ENCODE data around the gene PROSER2.
A peak's percentile ranks its signal among the peaks of the same experiment; 100 is the strongest.

The PROSER2 gene

DNA sequence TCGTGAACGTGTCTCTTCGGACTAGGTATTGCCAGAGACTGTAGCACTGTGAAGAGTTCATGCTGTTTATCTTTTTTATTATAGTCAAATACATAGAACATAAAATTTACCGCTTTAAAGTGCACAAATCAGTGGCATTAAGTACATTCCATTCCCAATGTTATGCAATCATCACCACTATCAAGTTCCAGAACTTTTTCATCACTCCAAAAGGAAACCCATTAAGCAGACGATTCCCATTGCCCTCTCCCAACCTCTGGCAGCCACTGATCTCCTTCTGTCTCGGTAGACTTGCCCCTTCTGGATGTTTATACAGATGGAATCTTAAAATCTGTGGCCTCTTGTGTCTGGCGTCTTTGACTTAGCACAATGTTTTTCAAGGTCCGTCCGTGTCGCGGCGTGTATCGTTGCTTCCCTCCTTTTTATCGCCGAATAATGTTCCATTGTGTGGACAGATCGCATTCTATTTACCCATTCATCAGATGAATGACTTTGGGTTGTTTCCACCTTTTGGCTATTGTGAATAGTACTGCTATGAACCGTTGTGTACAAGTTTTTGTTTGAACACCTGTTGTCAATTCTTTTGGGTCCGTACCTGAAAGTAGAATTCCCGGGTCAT, 2.7 kb downstream of the PROSER2 start:
- TF ChIP-seq, protein P1, sequence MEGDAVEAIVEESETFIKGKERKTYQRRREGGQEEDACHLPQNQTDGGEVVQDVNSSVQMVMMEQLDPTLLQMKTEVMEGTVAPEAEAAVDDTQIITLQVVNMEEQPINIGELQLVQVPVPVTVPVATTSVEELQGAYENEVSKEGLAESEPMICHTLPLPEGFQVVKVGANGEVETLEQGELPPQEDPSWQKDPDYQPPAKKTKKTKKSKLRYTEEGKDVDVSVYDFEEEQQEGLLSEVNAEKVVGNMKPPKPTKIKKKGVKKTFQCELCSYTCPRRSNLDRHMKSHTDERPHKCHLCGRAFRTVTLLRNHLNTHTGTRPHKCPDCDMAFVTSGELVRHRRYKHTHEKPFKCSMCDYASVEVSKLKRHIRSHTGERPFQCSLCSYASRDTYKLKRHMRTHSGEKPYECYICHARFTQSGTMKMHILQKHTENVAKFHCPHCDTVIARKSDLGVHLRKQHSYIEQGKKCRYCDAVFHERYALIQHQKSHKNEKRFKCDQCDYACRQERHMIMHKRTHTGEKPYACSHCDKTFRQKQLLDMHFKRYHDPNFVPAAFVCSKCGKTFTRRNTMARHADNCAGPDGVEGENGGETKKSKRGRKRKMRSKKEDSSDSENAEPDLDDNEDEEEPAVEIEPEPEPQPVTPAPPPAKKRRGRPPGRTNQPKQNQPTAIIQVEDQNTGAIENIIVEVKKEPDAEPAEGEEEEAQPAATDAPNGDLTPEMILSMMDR (conservative IDR thresholded peaks at IDR 0.05; ENCODE audit: low read depth, low read length), result no peak
- no peak overlapping the region for H3K4me3 ChIP-seq (ENCODE audit: low read depth, low read length)
- no peak for DNase-seq (ENCODE audit: low read depth)

DNA sequence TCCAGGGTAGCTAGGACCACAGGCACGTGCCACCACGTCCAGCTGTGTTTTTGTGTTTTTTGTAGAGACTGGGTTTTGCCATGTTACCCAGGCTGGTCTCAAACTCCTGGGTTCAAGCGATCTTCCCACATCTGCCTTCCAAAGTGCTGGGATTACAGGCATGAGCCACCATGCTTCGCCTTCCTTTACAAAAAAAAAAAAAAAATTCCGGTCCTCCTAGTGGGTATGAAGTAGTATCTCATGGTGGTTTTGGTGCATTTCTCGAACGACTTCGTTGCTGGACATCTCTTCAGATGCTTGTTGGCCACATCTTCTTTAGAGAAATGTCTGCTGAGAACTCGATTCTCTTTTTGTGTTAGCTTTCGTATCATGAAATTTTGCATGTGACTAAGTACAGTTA, 3.9 kb downstream of the PROSER2 start:
- DNase-seq (ENCODE audit: low read depth), result no peak
- H3K4me3 ChIP-seq (ENCODE audit: low read depth, low read length), result no peak overlapping the region
- TF ChIP-seq, protein P1 (conservative IDR thresholded peaks at IDR 0.05; ENCODE audit: low read depth, low read length), result no peak

DNA sequence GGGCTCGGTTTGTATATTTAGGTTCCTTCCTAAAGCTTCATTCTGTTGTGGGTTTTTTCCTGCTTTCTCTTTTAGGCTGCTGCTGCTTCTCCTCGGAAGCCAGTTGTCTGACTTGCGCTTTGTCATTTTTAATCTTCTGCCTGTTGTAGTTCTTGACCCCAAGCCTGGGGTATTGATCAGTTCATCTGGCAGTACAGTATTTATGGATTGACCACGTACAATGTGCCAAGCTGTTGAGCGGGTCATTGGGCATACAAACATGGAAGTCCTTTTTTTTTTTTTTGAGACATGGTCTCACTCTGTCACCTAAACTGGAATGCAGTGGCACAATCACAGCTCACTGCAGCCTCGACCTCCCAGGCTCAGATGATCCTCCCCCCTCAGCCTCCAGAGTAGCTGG, 4.3 kb downstream of the PROSER2 start:
- DNase-seq (ENCODE audit: low read depth), result no peak
- H3K4me3 ChIP-seq (ENCODE audit: low read depth, low read length), result no peak overlapping the region
- TF ChIP-seq, protein P1 (conservative IDR thresholded peaks at IDR 0.05; ENCODE audit: low read depth, low read length), result no peak

DNA sequence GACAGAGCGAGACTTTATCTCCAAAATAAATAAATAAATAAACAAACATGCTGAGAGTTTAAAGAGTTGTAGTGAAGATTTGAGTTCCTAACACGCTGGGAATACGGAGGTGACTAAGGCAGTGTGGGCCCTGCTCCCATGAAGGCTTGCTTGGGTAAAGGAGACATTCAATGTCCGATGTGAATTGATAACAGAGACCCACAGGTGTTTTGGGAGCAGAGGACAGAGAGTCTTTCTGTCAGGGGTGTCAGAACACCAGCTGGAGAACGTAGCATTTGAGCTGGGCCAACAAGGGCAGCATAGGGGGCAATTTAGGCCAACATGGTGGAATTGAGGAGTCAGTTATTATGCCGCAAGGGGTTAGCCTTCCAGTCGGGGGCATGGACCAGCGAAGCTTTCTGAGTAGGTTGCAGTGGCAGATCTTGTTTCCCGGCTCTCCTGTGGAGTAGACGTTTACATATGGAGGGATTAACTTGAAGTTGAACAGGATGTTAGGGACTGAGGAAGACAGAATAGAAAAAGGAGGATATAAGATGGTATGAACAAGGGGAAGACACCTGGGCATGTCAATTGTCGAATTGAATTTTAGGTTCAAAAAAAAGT, 5.6 kb downstream of the PROSER2 start:
- DNase-seq (ENCODE audit: low read depth), result no peak
- TF ChIP-seq, protein P1 (conservative IDR thresholded peaks at IDR 0.05; ENCODE audit: low read depth, low read length), result no peak

DNA sequence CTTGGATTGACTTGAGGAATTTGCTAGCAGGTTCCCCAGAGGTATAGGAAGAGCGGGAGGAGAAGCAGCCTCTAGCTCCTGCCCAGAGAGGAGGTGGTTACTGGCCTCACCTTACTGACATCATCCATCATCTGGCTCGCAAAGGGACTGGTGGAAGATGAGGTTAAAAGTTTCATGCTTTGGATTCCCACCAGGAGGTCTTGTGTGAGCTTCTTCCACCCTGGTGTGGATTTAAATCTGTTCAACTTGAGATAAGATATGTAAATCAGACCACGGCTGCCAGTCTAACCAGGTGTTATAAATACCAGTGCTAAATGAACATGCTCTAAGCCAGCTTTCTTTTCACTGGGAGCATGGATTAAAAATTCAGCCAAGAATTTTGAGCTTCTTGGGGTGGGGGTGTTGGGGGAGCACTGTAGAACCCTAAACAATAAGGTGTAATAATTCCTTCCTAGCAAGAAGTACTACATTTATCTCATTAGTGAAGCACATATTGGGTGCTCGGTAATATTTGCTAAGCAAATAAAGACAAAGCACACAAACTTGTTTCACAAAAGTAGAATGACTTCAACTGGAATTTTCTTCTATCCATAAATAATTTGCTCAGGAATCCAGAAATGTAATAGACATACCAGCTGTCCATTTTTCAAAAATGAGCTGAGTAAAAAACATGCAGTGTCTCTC, 7.8 kb downstream of the PROSER2 start:
- TF ChIP-seq, protein P1 (conservative IDR thresholded peaks at IDR 0.05; ENCODE audit: low read depth, low read length), result no peak
- no peak overlapping the region for H3K4me3 ChIP-seq (ENCODE audit: low read depth, low read length)
- peak; percentile 38 for DNase-seq (ENCODE audit: low read depth)

More for the DNA sequence above, 5.6 kb downstream of the PROSER2 start:
- no peak overlapping the region for H3K4me3 ChIP-seq (ENCODE audit: low read depth, low read length)

DNA sequence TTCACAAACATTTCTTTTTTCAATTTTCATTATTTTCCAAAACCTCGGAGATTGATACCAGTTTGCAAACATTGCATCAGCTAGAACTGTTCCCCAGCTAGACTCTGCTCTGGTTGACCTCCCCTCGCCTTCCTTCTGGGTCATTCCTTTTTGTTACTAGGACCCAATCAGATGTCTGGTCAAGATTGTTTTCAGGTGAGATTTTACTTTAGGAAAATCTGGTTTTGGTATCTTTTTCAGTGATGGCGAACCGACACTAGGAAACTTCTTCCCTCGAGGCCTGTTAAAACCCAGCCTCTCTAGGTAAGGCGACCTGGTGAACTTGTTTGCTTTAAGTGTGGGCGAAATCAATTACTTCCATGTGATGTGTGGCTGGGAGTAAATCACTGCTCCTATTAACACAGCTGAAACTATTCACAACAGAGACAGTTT, 8.4 kb downstream of the PROSER2 start:
- H3K4me3 ChIP-seq (ENCODE audit: low read depth, low read length), result no peak overlapping the region
- TF ChIP-seq, protein P1 (conservative IDR thresholded peaks at IDR 0.05; ENCODE audit: low read depth, low read length), result no peak
- DNase-seq (ENCODE audit: low read depth), result no peak

Measured in choroid plexus epithelial cell (primary cell).